Suprapubic skin (tissue), 4 donors: ENCODE results near the gene SIL1. TPM values are rescaled to one million over a fixed set of nuclear protein-coding genes. Genes with fewer than 3 reads are reported as not detected.
"Not testable (repeated sequence)": the region's sequence is repeated elsewhere in the genome, so short reads cannot be mapped to it uniquely, and the experiment has no call there.

Experiments
- DNase-seq, 2 donors: peaks; one replicate each; pipeline ENCODE4 v3.0.0-alpha.2; 2019; ENCODE audit warnings: low spot score in 2 of 2
- H3K27ac ChIP-seq: fragments of 200-600 bp; sonication (generic); one replicate; pipeline ENCODE4 v1.5.1; 2019
- H3K27me3 ChIP-seq: fragments of 200-600 bp; sonication (generic); one replicate; pipeline ENCODE4 v1.5.1; 2019
- H3K36me3 ChIP-seq: fragments of 200-600 bp; sonication (generic); one replicate; pipeline ENCODE4 v1.5.1; 2019
- H3K4me1 ChIP-seq: fragments of 200-600 bp; sonication (generic); one replicate; pipeline ENCODE4 v1.5.1; 2019
- H3K4me3 ChIP-seq: fragments of 200-600 bp; sonication (generic); one replicate; pipeline ENCODE4 v1.5.1; 2019; ENCODE audit warnings: mild to moderate bottlenecking
- H3K9me3 ChIP-seq: fragments of 200-600 bp; sonication (generic); one replicate; pipeline ENCODE4 v1.5.1; 2019
- EP300 ChIP-seq: sonication (generic); formaldehyde crosslinking; IDR thresholded peaks from one replicate; pipeline ENCODE4 v1.6.1; 2017; ENCODE audit warnings: antibody characterized with exemption
- POLR2A ChIP-seq, 2 donors: fragments of 450-650 bp; IDR thresholded peaks; one replicate each; pipeline ENCODE4 v1.6.1; 2017; ENCODE audit warnings: antibody characterized with exemption in 2 of 2, mild to moderate bottlenecking in 2 of 2, moderate library complexity in 2 of 2
- POLR2AphosphoS5 ChIP-seq, 3 donors: sonication (generic); formaldehyde crosslinking; IDR thresholded peaks; one replicate each; pipeline ENCODE4 v1.6.1; 2017; ENCODE audit warnings: antibody characterized with exemption in 3 of 3
- WGBS: methylation state at CpG from one replicate; pipeline ENCODE4 v1.1.5; 2018; 5-methylcytosine and 5-hydroxymethylcytosine counted together
- total RNA-seq, 4 donors: library from RNA; depleted of rRNA; stranded (reverse); fragments of >200 nt; gene quantifications; one replicate each; pipeline ENCODE4 v1.1.0, GENCODE V29; 2016
- TF ChIP-seq, protein P1 (sequence below), 2 donors: fragments of 200-600 bp in 1 of 2; fragments of 450-650 bp in 1 of 2; sonication (generic) in 1 of 2; IDR thresholded peaks; one replicate each; pipeline ENCODE4 v1.5.1; 2016 to 2019; ENCODE audit warnings: antibody characterized with exemption in 2 of 2, mild to moderate bottlenecking in 1 of 2, moderate library complexity in 1 of 2

SIL1 gene
- total RNA-seq, 4 donors from 2014 or later = 38.5 to 54.6 (median 41.7) TPM

DNA sequence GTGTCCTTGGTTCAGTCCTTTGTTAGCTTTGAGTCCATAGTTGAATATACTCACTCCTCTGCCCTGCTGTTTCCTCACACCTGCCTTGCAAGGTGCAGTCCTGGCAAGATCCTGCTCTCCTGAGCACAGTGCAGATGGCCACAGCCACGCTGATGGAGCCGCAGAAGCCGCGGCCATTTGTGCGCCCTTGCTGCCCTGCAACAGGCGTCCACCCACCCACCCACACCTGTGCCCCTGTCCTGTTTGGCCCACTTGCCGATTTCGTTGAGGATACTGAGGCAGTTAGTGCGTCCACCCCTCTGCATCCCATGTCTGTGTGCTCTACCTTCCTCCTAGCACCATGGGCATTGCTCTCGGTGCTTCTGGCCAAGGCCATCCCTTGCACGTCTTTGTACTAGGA lies 271.9 kb downstream of the SIL1 start:
- WGBS = 96% methylated on average over 11 of the region's 11 CpGs
- H3K27ac ChIP-seq = no peak overlapping the region

DNA sequence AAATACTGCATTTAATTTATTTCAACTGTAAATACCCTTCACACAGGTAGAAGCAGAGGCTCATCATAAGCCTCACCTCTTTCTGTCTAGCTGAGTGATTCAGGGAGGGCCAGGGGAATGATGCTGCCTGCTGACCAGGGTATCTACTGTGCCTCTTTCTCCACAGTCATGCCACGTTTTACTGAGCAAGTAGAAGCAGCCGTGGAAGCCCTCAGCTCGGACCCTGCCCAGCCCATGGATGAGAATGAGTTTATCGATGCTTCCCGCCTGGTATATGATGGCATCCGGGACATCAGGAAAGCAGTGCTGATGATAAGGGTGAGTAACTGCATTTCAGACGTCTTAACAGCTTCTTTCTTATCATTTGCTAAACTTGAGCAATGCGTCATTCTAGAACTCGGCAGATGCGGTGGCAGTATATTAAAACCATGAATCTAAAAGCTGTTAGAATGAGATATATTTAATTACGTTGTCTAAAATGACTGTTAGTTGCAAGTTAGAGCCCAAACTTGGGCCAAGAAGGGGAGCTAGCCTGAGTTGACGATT lies 273.0 kb downstream of the SIL1 start:
- no peak for DNase-seq
- Histone ChIP-seq H3K4me1 (peaks cover 4% of the 10 kb centered on the region), H3K27ac (no peak overlapping the region), H3K27me3 (no peaks in the 10 kb centered on the region), H3K9me3 (no peaks in the 10 kb centered on the region), H3K36me3 (peaks cover 63% of the 10 kb centered on the region), H3K4me3 (no peak overlapping the region)
- TF ChIP-seq, protein P1, sequence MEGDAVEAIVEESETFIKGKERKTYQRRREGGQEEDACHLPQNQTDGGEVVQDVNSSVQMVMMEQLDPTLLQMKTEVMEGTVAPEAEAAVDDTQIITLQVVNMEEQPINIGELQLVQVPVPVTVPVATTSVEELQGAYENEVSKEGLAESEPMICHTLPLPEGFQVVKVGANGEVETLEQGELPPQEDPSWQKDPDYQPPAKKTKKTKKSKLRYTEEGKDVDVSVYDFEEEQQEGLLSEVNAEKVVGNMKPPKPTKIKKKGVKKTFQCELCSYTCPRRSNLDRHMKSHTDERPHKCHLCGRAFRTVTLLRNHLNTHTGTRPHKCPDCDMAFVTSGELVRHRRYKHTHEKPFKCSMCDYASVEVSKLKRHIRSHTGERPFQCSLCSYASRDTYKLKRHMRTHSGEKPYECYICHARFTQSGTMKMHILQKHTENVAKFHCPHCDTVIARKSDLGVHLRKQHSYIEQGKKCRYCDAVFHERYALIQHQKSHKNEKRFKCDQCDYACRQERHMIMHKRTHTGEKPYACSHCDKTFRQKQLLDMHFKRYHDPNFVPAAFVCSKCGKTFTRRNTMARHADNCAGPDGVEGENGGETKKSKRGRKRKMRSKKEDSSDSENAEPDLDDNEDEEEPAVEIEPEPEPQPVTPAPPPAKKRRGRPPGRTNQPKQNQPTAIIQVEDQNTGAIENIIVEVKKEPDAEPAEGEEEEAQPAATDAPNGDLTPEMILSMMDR (IDR thresholded peaks at IDR 0.05) = no peak
- TF ChIP-seq EP300 (no peak), POLR2AphosphoS5 (IDR thresholded peaks at IDR 0.05) (no peak), POLR2A (IDR thresholded peaks at IDR 0.05) (no peak)
- WGBS = 94% methylated on average over 12 of the region's 12 CpGs

More for the DNA sequence above, 271.9 kb downstream of the SIL1 start:
- Histone ChIP-seq H3K4me1 (peaks cover 5% of the 10 kb centered on the region), H3K9me3 (no peaks in the 10 kb centered on the region), H3K36me3 (peaks cover 66% of the 10 kb centered on the region), H3K27me3 (no peaks in the 10 kb centered on the region), H3K4me3 (no peak overlapping the region)
- DNase-seq = no peak
- TF ChIP-seq, protein P1 (IDR thresholded peaks at IDR 0.05) = no peak
- no peak for TF ChIP-seq POLR2AphosphoS5 (IDR thresholded peaks at IDR 0.05)
- no peak for TF ChIP-seq EP300
- no peak for TF ChIP-seq POLR2A (IDR thresholded peaks at IDR 0.05)

DNA sequence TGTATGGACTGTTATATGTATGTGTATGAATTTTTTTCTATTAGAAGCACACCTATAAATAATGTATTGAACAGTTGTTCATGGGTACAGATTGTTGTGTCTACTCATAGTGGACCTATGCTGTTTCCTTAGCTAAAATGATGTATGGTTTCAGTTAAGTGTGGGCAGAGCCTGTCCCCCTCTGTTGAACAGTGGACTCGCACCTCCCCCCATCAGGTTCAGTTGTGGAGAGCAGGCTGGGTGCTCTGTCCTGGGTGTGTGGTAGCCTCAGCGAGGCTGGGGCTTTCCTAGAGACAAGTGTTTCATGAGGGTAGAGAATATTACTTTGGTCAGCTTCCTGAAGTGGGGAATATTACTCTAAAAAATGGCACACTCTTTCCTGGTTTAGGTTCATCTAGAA lies 275.7 kb downstream of the SIL1 start:
- TF ChIP-seq EP300 (no peak), POLR2AphosphoS5 (IDR thresholded peaks at IDR 0.05) (no peak), POLR2A (IDR thresholded peaks at IDR 0.05) (no peak)
- TF ChIP-seq, protein P1 (IDR thresholded peaks at IDR 0.05) = no peak
- H3K27me3 ChIP-seq = no peaks in the 10 kb centered on the region
- H3K36me3 ChIP-seq = peaks cover 55% of the 10 kb centered on the region
- no peak overlapping the region for H3K4me3 ChIP-seq
- DNase-seq = no peak
- no peaks in the 10 kb centered on the region for H3K4me1 ChIP-seq
- no peak overlapping the region for H3K27ac ChIP-seq
- no peaks in the 10 kb centered on the region for H3K9me3 ChIP-seq
- WGBS = 100% methylated on average over 2 of the region's 2 CpGs

DNA sequence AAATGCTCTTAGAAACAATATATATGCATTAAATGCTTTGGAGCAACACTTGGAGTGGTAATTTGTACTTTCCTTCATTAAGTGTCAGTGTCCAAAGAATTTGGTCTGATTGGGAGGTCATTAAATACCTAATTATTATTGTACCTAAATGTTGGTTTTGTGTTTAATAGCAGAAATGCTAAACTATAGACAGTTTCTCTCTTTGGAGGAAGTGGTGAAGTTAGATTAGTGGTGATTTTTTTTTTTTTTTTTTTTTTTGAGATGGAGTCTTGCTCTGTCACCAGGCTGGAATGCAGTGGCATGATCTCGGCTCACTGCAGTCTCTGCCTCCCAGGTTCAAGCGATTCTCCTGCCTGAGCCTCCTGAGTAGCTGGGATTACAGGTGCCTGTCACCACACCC lies 276.8 kb downstream of the SIL1 start:
- not testable (repeated sequence) for H3K4me3 ChIP-seq, H3K27ac ChIP-seq, H3K4me1 ChIP-seq, H3K9me3 ChIP-seq, DNase-seq, H3K27me3 ChIP-seq
- 85% methylated on average over 2 of the region's 2 CpGs for WGBS
- H3K36me3 ChIP-seq = peaks cover 46% of the 10 kb centered on the region

DNA sequence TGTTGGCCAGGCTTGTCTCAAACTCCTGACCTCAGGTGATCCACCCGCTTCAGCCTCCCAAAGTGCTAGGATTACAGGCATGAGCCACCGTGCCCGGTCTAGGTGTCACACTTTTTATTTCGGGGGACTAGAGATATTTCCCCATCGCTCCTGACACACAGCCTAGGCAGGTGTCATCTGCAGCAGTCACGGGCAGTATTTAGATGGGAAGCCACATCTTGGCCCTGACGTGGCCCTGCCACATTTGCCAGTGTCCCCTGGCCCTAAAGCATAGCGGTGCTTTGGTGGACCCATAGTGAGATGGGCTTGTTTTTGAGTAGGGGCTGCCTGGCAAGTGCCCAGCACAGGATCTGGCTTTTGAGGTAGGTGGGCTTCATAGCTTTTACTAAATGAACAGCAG lies 278.0 kb downstream of the SIL1 start:
- peaks cover 40% of the 10 kb centered on the region for H3K36me3 ChIP-seq
- H3K27me3 ChIP-seq = no peaks in the 10 kb centered on the region
- no peaks in the 10 kb centered on the region for H3K4me1 ChIP-seq
- DNase-seq = no peak
- no peak overlapping the region for H3K27ac ChIP-seq
- H3K4me3 ChIP-seq = no peak overlapping the region
- no peaks in the 10 kb centered on the region for H3K9me3 ChIP-seq
- TF ChIP-seq EP300 = no peak
- no peak for TF ChIP-seq POLR2A (IDR thresholded peaks at IDR 0.05)
- TF ChIP-seq, protein P1 (IDR thresholded peaks at IDR 0.05) = no peak
- no peak for TF ChIP-seq POLR2AphosphoS5 (IDR thresholded peaks at IDR 0.05)
- 97% methylated on average over 8 of the region's 8 CpGs for WGBS

DNA sequence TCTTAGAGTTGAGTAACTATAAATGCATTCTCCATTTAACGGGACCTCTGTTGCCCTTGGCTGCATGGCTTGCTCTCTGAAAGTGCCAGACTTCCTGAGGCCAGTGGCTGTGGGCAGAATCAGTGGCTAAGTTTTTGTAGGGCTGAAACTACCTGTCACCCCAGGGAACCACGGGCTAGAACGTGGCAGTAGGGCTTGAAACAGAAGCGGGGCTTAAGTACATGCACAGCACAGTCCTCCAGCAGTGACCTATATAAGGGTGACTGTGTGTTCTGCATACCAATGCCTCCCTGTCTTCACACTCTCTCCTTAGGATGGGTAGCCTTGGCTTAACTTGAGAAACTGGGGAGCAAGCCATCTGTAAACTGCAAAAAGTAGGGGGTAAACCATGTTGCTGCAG lies 279.5 kb downstream of the SIL1 start:
- 81% methylated on average over 4 of the region's 4 CpGs for WGBS
- no peaks in the 10 kb centered on the region for H3K9me3 ChIP-seq
- no peak overlapping the region for H3K27ac ChIP-seq
- TF ChIP-seq POLR2AphosphoS5 (IDR thresholded peaks at IDR 0.05) (no peak), EP300 (no peak), POLR2A (IDR thresholded peaks at IDR 0.05) (no peak)
- TF ChIP-seq, protein P1 (IDR thresholded peaks at IDR 0.05) = no peak
- H3K36me3 ChIP-seq = peaks cover 31% of the 10 kb centered on the region
- no peak overlapping the region for H3K4me3 ChIP-seq
- no peak for DNase-seq
- H3K27me3 ChIP-seq = no peaks in the 10 kb centered on the region
- no peaks in the 10 kb centered on the region for H3K4me1 ChIP-seq
